Measurements from ENCODE around the gene CTNNA1. TPM values are rescaled to one million over a fixed set of nuclear protein-coding genes. Genes with fewer than 3 reads are reported as not detected.

CTNNA1 gene
- polyA plus RNA-seq, 1 experiment, result 140 TPM

GRCh38 chr5:138873466-138874221 is 120.4 kb downstream of the CTNNA1 start:
- Histone ChIP-seq H3K27ac (ENCODE audit: low read depth, low read length) (no peak overlapping the region), H3K9me3 (ENCODE audit: control insufficient read depth, insufficient read depth, low read length) (no peaks in the 10 kb centered on the region), H3K27me3 (ENCODE audit: control insufficient read depth, insufficient read depth, low read length) (no peaks in the 10 kb centered on the region), H3K4me3 (ENCODE audit: low read depth, low read length) (no peak overlapping the region; the same call in 1 of the 2 replicates)
- ChIA-PET CTCF (interaction anchor here (2.3 to 3.8 kb wide), 2 partner anchors 48 to 83 kb away, joined by 6 to 15 read pairs; no protein-coding TSS in a partner anchor), POLR2A (no interaction called here)
- TF ChIP-seq CTCF (IDR thresholded peaks at IDR 0.05; ENCODE audit: low read depth, low read length), result no peak
- no peak for DNase-seq (ENCODE audit: low read depth, low spot score)

DNA sequence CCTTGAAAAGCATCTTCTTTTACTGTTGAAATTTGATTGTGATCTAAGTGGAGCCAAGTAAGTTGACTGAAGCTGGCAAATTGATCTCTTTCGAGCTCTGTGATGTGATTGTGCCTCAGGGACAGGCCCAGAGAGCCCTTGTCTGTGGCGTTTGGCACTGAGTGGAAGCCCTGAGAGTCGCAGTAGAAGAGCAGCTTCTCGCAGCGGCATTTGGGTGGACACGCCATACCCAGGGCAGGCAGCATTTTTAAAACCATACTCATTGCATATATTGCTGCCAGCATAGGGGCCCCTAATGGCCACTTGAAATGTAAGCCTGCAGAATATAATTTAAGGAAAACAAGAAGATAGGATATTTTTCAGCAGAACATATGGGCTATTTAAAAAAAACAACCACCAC is 121.0 kb downstream of the CTNNA1 start:
- ChIA-PET CTCF (interaction anchor here (1.0 to 3.8 kb wide), 3 partner anchors 49 to 86 kb away, joined by 3 to 15 read pairs (median 6); no protein-coding TSS in a partner anchor), POLR2A (interaction anchor here (0.6 kb wide), 1 partner anchor 330 kb away, joined by 3 read pairs; no protein-coding TSS in a partner anchor)
- Histone ChIP-seq H3K27ac (ENCODE audit: low read depth, low read length) (no peak overlapping the region), H3K4me3 (ENCODE audit: low read depth, low read length) (peak overlapping the region; percentile 58), H3K9me3 (ENCODE audit: control insufficient read depth, insufficient read depth, low read length) (no peaks in the 10 kb centered on the region), H3K27me3 (ENCODE audit: control insufficient read depth, insufficient read depth, low read length) (no peaks in the 10 kb centered on the region)
- DNase-seq (ENCODE audit: low read depth, low spot score), result no peak
- no peak for TF ChIP-seq CTCF (IDR thresholded peaks at IDR 0.05; ENCODE audit: low read depth, low read length)

- no peak for TF ChIP-seq CTCF (IDR thresholded peaks at IDR 0.05; ENCODE audit: low read depth, low read length)
- Histone ChIP-seq H3K9me3 (ENCODE audit: control insufficient read depth, insufficient read depth, low read length) (no peaks in the 10 kb centered on the region), H3K4me3 (ENCODE audit: low read depth, low read length) (peak within 1 kb of the TSS; percentile 58), H3K27me3 (ENCODE audit: control insufficient read depth, insufficient read depth, low read length) (no peaks in the 10 kb centered on the region), H3K27ac (ENCODE audit: low read depth, low read length) (peak within 1 kb of the TSS; percentile 87)
- CTCF ChIA-PET, result interaction anchor here (1.0 to 3.8 kb wide), 5 partner anchors 22 to 87 kb away, joined by 3 to 15 read pairs (median 3); no protein-coding TSS in a partner anchor
- peak; percentile 85 for DNase-seq (ENCODE audit: low read depth, low spot score)
- POLR2A ChIA-PET, result interaction anchor here (0.6 kb wide), 1 partner anchor 331 kb away, joined by 3 read pairs; no protein-coding TSS in a partner anchor
Measured at GRCh38 chr5:138874771-138875551, 121.7 kb downstream of the CTNNA1 start, which contains the start of gene LRRTM2. Gene LRRTM2 (minus strand): TSS chr5:138875335. CDS start chr5:138874911, 424 bp downstream.

GRCh38 chr5:138875552-138875875 is 122.3 kb downstream of the CTNNA1 start:
- TF ChIP-seq CTCF (IDR thresholded peaks at IDR 0.05; ENCODE audit: low read depth, low read length), result no peak
- no peaks in the 10 kb centered on the region for H3K9me3 ChIP-seq (ENCODE audit: control insufficient read depth, insufficient read depth, low read length)
- peak overlapping the region; percentile 87 for H3K27ac ChIP-seq (ENCODE audit: low read depth, low read length)
- POLR2A ChIA-PET, result no interaction called here
- CTCF ChIA-PET, result interaction anchor here (1.0 to 3.8 kb wide), 3 partner anchors 22 to 86 kb away, joined by 3 to 15 read pairs (median 3); no protein-coding TSS in a partner anchor
- no peak for DNase-seq (ENCODE audit: low read depth, low spot score)
- peak overlapping the region; percentile 39 for H3K4me3 ChIP-seq (ENCODE audit: low read depth, low read length)
- no peaks in the 10 kb centered on the region for H3K27me3 ChIP-seq (ENCODE audit: control insufficient read depth, insufficient read depth, low read length)
